HepG2 (cell line): ENCODE data around the gene PRH2. TPM values are rescaled to one million over a fixed set of nuclear protein-coding genes. Genes with fewer than 3 reads are reported as not detected.

ENCODE experiments used
- polyA plus RNA-seq, 8 experiments: library from polyadenylated mRNA; depleted of rRNA in 3 of 8; stranded (reverse) in 7 of 8; unstranded in 1 of 8; fragments of >200 nt; fragmentation: Illumina TruSeq in 4 of 8; extraction: Trizol in 4 of 8; gene quantifications; 2 replicates each; pipeline versions ENCODE4 v1.2.1 to v1.2.3, GENCODE V29; 2011 to 2016; ENCODE audit warnings: low read depth in 4 of 8, missing spikeins in 1 of 8, mixed read lengths in 1 of 8; ENCODE audit not compliant: insufficient read depth in 1 of 8
- total RNA-seq, 5 experiments: library from RNA; depleted of rRNA; stranded (reverse); fragments of >200 nt; fragmentation: Illumina TruSeq; extraction: Trizol; gene quantifications; 2 replicates each; pipeline ENCODE4 v1.2.3, GENCODE V29; 2016; ENCODE audit warnings: low read depth in 1 of 5

Gene PRH2
- total and polyA plus RNA-seq, 2 of the 13 experiments (the other 11 are each of a cell fraction or from before 2014, with no cell fraction given): 0.24 to 0.48 TPM

Other genes starting within 250 kb of the PRH2 start
- gene YBX3, start 205.9 kb upstream of the PRH2 start, total RNA-seq (2016; rRNA removed; fragmentation: Illumina TruSeq; extraction: Trizol): 62.6 and 77.5 TPM in 2 replicates
- 99.6 and 107 TPM in 2 replicates for gene YBX3, start 205.9 kb upstream of the PRH2 start, polyA plus RNA-seq (2011; rRNA removed)
- not detected in 2 replicates for gene TAS2R7, start 126.6 kb upstream of the PRH2 start, total RNA-seq (2016; rRNA removed; fragmentation: Illumina TruSeq; extraction: Trizol)
- gene TAS2R7, start 126.6 kb upstream of the PRH2 start, polyA plus RNA-seq (2011; rRNA removed): not detected in 2 replicates
- 0.09 TPM in 1 of 2 replicates, not detected in the other for gene TAS2R8, start 122.0 kb upstream of the PRH2 start, total RNA-seq (2016; rRNA removed; fragmentation: Illumina TruSeq; extraction: Trizol)
- gene TAS2R8, start 122.0 kb upstream of the PRH2 start, polyA plus RNA-seq (2011; rRNA removed): not detected in 2 replicates
- 0.11 TPM in 1 of 2 replicates, not detected in the other for gene TAS2R9, start 119.1 kb upstream of the PRH2 start, total RNA-seq (2016; rRNA removed; fragmentation: Illumina TruSeq; extraction: Trizol)
- gene TAS2R9, start 119.1 kb upstream of the PRH2 start, polyA plus RNA-seq (2011; rRNA removed): not detected in 2 replicates
- 1.00 TPM in 1 of 2 replicates, not detected in the other for gene TAS2R10, start 102.9 kb upstream of the PRH2 start, total RNA-seq (2016; rRNA removed; fragmentation: Illumina TruSeq; extraction: Trizol)
- 0.98 and 1.1 TPM in 2 replicates for gene TAS2R10, start 102.9 kb upstream of the PRH2 start, polyA plus RNA-seq (2011; rRNA removed)
- 1.2 and 2.3 TPM in 2 replicates for gene PRR4, start 79.8 kb upstream of the PRH2 start, total RNA-seq (2016; rRNA removed; fragmentation: Illumina TruSeq; extraction: Trizol)
- 5.4 and 6.0 TPM in 2 replicates for gene PRR4, start 79.8 kb upstream of the PRH2 start, polyA plus RNA-seq (2011; rRNA removed)
- 5.5 and 18.8 TPM in 2 replicates for gene PRH1, start 45.0 kb upstream of the PRH2 start, total RNA-seq (2016; rRNA removed; fragmentation: Illumina TruSeq; extraction: Trizol)
- gene PRH1, start 45.0 kb upstream of the PRH2 start, polyA plus RNA-seq (2011; rRNA removed): 5.3 and 6.4 TPM in 2 replicates
- 0.46 and 1.3 TPM in 2 replicates for gene TAS2R13, start 19.7 kb upstream of the PRH2 start, total RNA-seq (2016; rRNA removed; fragmentation: Illumina TruSeq; extraction: Trizol)
- gene TAS2R13, start 19.7 kb upstream of the PRH2 start, polyA plus RNA-seq (2011; rRNA removed): 0.27 and 0.33 TPM in 2 replicates
- 0.32 and 2.3 TPM in 2 replicates for gene TAS2R14, start 10.0 kb downstream of the PRH2 start, total RNA-seq (2016; rRNA removed; fragmentation: Illumina TruSeq; extraction: Trizol)
- gene TAS2R14, start 10.0 kb downstream of the PRH2 start, polyA plus RNA-seq (2011; rRNA removed): 0.86 and 1.1 TPM in 2 replicates
- 0.28 and 2.2 TPM in 2 replicates for gene TAS2R50, start 57.7 kb downstream of the PRH2 start, total RNA-seq (2016; rRNA removed; fragmentation: Illumina TruSeq; extraction: Trizol)
- 0.17 and 0.46 TPM in 2 replicates for gene TAS2R50, start 57.7 kb downstream of the PRH2 start, polyA plus RNA-seq (2011; rRNA removed)
- gene TAS2R20, start 69.1 kb downstream of the PRH2 start, total RNA-seq (2016; rRNA removed; fragmentation: Illumina TruSeq; extraction: Trizol): 0.48 and 2.9 TPM in 2 replicates
- gene TAS2R20, start 69.1 kb downstream of the PRH2 start, polyA plus RNA-seq (2011; rRNA removed): 0.54 and 0.57 TPM in 2 replicates
- 0.88 and 5.3 TPM in 2 replicates for gene TAS2R19, start 93.4 kb downstream of the PRH2 start, total RNA-seq (2016; rRNA removed; fragmentation: Illumina TruSeq; extraction: Trizol)
- gene TAS2R19, start 93.4 kb downstream of the PRH2 start, polyA plus RNA-seq (2011; rRNA removed): 0.30 and 0.62 TPM in 2 replicates
- gene TAS2R31, start 102.2 kb downstream of the PRH2 start, total RNA-seq (2016; rRNA removed; fragmentation: Illumina TruSeq; extraction: Trizol): 1.0 and 6.5 TPM in 2 replicates
- 0.60 and 0.96 TPM in 2 replicates for gene TAS2R31, start 102.2 kb downstream of the PRH2 start, polyA plus RNA-seq (2011; rRNA removed)
- gene TAS2R46, start 133.1 kb downstream of the PRH2 start, total RNA-seq (2016; rRNA removed; fragmentation: Illumina TruSeq; extraction: Trizol): 0.22 and 3.5 TPM in 2 replicates
- gene TAS2R46, start 133.1 kb downstream of the PRH2 start, polyA plus RNA-seq (2011; rRNA removed): 0.16 and 0.22 TPM in 2 replicates
- gene TAS2R43, start 163.1 kb downstream of the PRH2 start, total RNA-seq (2016; rRNA removed; fragmentation: Illumina TruSeq; extraction: Trizol): 1.7 TPM in 1 of 2 replicates, not detected in the other
- 0.15 TPM in 1 of 2 replicates, not detected in the other for gene TAS2R43, start 163.1 kb downstream of the PRH2 start, polyA plus RNA-seq (2011; rRNA removed)
- 0.72 and 5.2 TPM in 2 replicates for gene TAS2R30, start 205.4 kb downstream of the PRH2 start, total RNA-seq (2016; rRNA removed; fragmentation: Illumina TruSeq; extraction: Trizol)
- 0.29 and 0.42 TPM in 2 replicates for gene TAS2R30, start 205.4 kb downstream of the PRH2 start, polyA plus RNA-seq (2011; rRNA removed)
- 11.8 and 12.5 TPM in 2 replicates for gene SMIM10L1, start 242.0 kb downstream of the PRH2 start, total RNA-seq (2016; rRNA removed; fragmentation: Illumina TruSeq; extraction: Trizol)
- 3.7 and 4.2 TPM in 2 replicates for gene SMIM10L1, start 242.0 kb downstream of the PRH2 start, polyA plus RNA-seq (2011; rRNA removed)